Breast epithelium (tissue), 3 donors: ENCODE results near the gene CSMD2.

Experiments
- POLR2A ChIP-seq: fragments of 450-650 bp; IDR thresholded peaks from one replicate; pipeline ENCODE4 v1.6.1; 2016; ENCODE audit warnings: antibody characterized with exemption, mild to moderate bottlenecking, moderate library complexity
- TF ChIP-seq, protein P1 (sequence below), 3 donors: fragments of 450-650 bp; IDR thresholded peaks; one replicate each; pipeline ENCODE4 v1.5.1; 2016 to 2017; ENCODE audit warnings: antibody characterized with exemption in 3 of 3, mild to moderate bottlenecking in 3 of 3, moderate library complexity in 3 of 3

DNA sequence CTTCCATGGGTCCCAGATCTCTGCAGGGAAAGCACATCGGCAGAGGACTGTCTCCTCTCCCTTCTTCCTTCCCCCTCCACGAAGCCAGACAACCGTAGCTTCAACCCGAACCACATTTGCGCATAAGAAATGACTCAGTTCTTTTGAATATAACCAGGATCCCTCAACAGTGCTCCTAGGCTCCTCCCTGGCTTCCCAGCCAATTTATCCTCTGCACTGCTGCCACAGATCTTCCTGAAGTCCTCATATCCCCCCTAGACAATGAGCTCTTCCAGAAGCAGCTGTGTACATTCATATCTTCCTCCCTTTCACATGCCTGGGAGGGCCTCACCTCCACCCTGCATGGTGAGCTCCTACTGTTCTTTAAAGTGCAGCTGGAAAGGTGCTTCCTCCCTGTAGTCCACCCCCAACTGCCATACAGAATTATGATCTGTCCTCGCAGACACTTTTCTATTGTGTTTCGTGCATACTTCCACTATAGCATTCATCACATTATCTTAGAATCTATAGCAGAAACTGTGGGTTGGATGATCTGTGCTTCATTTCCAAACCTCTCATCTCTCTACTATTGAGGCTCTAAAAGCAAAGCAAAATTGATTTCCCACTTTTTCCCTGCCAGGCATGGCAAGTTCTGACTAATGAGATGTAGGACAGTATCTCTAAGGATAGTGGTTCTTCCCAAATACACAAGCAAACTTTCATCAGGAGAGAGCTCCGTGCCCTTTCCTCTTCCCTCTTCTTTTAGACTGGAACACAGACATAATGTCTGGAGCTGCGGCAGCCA, 480.4 kb downstream of the CSMD2 start:
- TF ChIP-seq, protein P1, sequence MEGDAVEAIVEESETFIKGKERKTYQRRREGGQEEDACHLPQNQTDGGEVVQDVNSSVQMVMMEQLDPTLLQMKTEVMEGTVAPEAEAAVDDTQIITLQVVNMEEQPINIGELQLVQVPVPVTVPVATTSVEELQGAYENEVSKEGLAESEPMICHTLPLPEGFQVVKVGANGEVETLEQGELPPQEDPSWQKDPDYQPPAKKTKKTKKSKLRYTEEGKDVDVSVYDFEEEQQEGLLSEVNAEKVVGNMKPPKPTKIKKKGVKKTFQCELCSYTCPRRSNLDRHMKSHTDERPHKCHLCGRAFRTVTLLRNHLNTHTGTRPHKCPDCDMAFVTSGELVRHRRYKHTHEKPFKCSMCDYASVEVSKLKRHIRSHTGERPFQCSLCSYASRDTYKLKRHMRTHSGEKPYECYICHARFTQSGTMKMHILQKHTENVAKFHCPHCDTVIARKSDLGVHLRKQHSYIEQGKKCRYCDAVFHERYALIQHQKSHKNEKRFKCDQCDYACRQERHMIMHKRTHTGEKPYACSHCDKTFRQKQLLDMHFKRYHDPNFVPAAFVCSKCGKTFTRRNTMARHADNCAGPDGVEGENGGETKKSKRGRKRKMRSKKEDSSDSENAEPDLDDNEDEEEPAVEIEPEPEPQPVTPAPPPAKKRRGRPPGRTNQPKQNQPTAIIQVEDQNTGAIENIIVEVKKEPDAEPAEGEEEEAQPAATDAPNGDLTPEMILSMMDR (IDR thresholded peaks at IDR 0.05), result no peak
- TF ChIP-seq POLR2A, result no peak
